GM18505 (cell line): ENCODE measurements around the gene BEST1.

Experiments
- ATAC-seq: cut with Tn5 transposase; IDR thresholded peaks from one replicate; pipeline ENCODE4 v1.9.1; 2021; ENCODE audit not compliant: unreplicated experiment
- POLR2A ChIP-seq: IDR thresholded peaks from 4 replicates; pipeline ENCODE4 v1.6.1; 2011; ENCODE audit warnings: borderline replicate concordance; ENCODE audit not compliant: insufficient read depth, insufficient read length; ENCODE audit errors: extremely low read depth

Gene BEST1

DNA sequence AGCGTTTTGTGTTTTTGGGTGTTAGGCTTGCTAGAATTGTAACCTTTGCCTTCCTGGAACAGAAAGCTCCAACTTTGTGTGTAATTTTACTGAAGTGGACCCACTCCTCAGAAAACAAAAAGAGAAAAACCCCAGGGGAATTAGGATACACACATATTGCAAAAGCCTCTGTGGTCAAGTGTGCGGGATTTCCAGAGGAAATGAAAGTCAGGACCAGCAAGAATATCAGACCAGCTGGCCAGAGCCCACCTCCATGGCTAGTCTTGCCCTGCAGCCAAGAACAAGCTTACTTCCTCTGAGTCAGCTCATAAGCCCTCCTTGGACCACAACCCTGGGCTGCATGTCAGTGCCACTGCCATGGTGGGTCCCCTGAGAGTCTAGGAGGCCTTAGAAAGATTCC lies 54.3 kb downstream of the BEST1 start:
- no peak for TF ChIP-seq POLR2A
- ATAC-seq = no peak

DNA sequence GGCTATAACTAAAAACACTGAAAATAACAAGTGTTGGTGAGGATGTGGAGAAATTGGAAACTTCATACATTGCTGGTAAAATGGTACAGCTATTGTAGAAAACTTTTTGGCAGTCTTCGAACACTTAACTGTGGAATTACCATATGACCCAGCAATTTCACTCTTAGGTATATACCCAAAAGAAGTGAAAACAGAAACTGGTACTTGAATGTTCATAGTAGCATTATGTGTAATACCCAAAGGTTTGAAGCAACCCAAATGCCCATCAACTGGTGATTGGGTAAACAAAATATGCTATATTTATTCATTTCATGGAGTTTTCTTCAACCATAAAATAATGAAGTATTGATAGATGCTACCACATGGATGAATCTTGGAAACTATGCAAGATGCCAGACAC lies 58.0 kb downstream of the BEST1 start:
- no peak for TF ChIP-seq POLR2A
- ATAC-seq = no peak

DNA sequence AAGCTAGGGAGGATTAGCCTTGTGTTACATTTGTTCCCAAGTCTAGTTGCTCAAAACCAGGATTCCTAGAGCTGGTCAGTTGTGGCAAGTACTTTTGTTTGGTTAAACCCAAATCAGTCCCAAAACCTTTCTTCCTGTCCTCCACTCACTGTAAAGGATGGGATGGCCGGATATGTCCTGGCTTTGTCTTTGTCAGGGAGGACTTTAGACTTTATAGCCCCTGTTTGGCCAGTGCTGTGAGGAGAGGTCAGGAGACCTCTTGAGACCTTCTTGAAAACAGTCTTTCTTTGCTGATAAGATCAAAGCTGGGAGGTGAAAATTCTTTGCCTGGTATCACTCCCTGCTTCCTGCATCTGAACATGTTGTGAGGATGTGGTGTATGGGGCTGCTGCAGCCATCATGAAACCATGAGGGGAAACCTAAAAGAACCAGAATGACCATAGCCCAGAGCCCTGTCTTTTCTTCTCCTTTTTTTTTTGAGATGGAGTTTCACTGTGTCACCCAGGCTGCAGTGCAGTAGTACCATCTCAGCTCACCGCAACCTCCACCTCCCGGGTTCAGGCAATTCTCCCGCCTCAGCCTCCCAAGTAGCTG lies 60.9 kb downstream of the BEST1 start:
- no peak for ATAC-seq
- TF ChIP-seq POLR2A = no peak

DNA sequence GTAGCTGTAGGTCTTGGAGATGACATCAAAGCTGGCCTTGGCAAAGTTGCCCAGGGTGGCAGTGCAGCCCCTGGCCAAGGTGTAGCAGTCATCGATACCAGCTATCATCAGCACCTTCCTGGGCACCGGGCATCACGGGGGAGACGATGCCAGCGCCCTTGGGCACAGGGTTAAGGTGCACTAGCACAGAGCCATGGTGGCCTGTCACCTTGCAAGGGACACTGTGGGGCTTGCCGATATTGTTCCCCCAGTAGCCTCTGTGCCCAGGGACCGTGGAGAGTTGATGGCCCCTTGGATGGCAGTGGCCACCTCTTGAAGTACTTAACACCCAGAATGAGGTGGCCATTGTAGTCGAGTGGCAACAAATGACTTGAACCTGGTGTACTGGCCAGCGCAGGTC lies 61.7 kb downstream of the BEST1 start:
- no peak for ATAC-seq
- TF ChIP-seq POLR2A = no peak

DNA sequence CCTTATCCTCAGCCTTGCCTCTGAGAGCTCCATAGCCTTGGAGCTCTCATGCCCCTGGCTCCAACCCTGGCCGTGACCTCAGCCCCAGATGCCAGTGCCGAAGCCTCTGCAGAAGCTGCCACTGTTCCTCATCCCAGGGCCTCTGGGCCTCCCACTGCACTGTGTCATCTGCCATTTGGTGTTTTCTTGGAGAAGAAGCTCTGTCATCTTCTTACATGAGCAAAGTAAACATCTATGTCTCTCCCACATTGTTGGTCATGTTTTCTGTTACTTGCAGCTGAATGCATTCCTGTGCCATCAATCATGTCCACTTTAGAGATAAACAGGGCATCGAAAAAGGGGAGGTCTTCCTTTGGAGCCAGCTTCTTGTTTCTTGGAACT lies 62.3 kb downstream of the BEST1 start:
- ATAC-seq = no peak
- TF ChIP-seq POLR2A = no peak

DNA sequence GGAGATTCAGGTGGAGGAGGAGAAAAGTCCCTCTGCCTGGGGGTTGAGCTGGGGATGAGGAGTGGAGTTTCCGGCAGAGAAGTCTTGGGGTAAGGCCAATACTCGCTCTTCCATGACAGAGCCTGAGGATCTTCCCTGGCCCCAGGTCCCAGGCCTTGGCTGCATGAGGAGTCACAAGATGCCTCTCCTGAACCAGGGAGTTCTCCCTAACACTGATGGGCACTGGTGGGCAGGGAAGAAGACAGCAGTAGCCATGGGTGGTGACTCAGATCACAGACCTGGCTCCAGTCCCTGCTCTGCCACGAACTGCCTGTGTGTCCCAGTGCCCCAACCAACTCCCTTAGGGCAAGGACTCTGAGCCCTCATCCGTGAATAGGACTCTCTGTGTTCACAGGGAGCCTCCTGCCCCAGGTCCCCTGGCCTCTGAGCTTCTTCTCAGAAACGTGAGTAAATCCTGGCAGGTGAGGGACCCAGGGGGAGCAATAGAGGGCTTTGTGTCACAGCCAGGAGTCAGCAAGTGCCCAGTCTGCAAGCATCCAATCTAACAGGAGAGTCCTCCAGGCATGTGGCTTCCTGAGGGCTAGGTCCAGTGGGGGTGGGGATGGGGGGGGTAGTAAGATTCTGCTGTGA lies 62.8 kb downstream of the BEST1 start:
- no peak for TF ChIP-seq POLR2A
- ATAC-seq = no peak
